ENCODE results near the gene KCNJ10.

KCNJ10 gene

GRCh38 chr1:160084771-160085321, 14.9 kb upstream of the KCNJ10 start:
- TF ChIP-seq, protein P1, sequence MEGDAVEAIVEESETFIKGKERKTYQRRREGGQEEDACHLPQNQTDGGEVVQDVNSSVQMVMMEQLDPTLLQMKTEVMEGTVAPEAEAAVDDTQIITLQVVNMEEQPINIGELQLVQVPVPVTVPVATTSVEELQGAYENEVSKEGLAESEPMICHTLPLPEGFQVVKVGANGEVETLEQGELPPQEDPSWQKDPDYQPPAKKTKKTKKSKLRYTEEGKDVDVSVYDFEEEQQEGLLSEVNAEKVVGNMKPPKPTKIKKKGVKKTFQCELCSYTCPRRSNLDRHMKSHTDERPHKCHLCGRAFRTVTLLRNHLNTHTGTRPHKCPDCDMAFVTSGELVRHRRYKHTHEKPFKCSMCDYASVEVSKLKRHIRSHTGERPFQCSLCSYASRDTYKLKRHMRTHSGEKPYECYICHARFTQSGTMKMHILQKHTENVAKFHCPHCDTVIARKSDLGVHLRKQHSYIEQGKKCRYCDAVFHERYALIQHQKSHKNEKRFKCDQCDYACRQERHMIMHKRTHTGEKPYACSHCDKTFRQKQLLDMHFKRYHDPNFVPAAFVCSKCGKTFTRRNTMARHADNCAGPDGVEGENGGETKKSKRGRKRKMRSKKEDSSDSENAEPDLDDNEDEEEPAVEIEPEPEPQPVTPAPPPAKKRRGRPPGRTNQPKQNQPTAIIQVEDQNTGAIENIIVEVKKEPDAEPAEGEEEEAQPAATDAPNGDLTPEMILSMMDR (IDR thresholded peaks at IDR 0.05; ENCODE audit: borderline replicate concordance, control extremely low read depth, extremely low read depth, insufficient read depth, missing control alignments): no peak
- in situ Hi-C loops (cut with MboI; ENCODE audit: low sequenced_read_pairs, unreplicated experiment): no loop called here
- DNase-seq (ENCODE audit: low spot score): no peak

GRCh38 chr1:160083968-160084770, 14.2 kb upstream of the KCNJ10 start:
- TF ChIP-seq, protein P1 (IDR thresholded peaks at IDR 0.05; ENCODE audit: borderline replicate concordance, control extremely low read depth, extremely low read depth, insufficient read depth, missing control alignments): peak; percentile 94
- peak; percentile 90 for DNase-seq (ENCODE audit: low spot score)
- in situ Hi-C loops (cut with MboI; ENCODE audit: low sequenced_read_pairs, unreplicated experiment): no loop called here

GRCh38 chr1:160082926-160083325, 13.0 kb upstream of the KCNJ10 start:
- in situ Hi-C loops (cut with MboI; ENCODE audit: low sequenced_read_pairs, unreplicated experiment): no loop called here
- TF ChIP-seq, protein P1 (IDR thresholded peaks at IDR 0.05; ENCODE audit: borderline replicate concordance, control extremely low read depth, extremely low read depth, insufficient read depth, missing control alignments): no peak
- no peak for DNase-seq (ENCODE audit: low spot score)

DNA sequence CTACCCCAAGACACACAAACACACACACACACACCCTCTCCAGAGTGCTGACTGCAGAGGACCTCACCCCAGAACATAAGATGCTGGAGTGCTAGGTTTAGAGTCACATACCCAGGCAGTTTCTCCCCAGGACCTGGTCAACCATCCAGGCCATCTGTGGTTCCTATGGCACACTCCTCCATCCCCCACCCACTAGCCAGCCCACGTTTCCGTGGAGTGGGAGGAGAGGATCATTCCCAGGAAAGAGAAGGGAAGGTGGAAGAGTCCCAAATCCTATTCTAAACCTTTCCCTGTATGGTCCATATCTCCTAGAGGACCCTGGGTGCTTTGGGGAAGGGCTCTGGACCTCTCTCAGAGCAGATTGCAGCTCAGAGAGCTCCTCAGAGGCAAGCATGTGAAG, 12.5 kb upstream of the KCNJ10 start:
- TF ChIP-seq, protein P1 (IDR thresholded peaks at IDR 0.05; ENCODE audit: borderline replicate concordance, control extremely low read depth, extremely low read depth, insufficient read depth, missing control alignments): no peak
- no peak for DNase-seq (ENCODE audit: low spot score)
- in situ Hi-C loops (cut with MboI; ENCODE audit: low sequenced_read_pairs, unreplicated experiment): no loop called here

- in situ Hi-C loops (cut with MboI; ENCODE audit: low sequenced_read_pairs, unreplicated experiment): no loop called here
- no peak for DNase-seq (ENCODE audit: low spot score)
Measured at GRCh38 chr1:160081261-160081936, 11.4 kb upstream of the KCNJ10 start, which contains the start of gene KCNJ9. KCNJ9 (plus strand) TSS chr1:160081538; CDS start chr1:160084031, 2,493 bp downstream.

More at GRCh38 chr1:160081261-160081936, 11.4 kb upstream of the KCNJ10 start, which contains the start of gene KCNJ9:
- TF ChIP-seq, protein P1 (IDR thresholded peaks at IDR 0.05; ENCODE audit: borderline replicate concordance, control extremely low read depth, extremely low read depth, insufficient read depth, missing control alignments): no peak
